ENCODE measurements around the gene NSG1.
A peak's percentile ranks its signal among the peaks of the same experiment; 100 is the strongest.
"Not testable (repeated sequence)": the region's sequence is repeated elsewhere in the genome, so short reads cannot be mapped to it uniquely, and the experiment has no call there.

Gene NSG1

DNA sequence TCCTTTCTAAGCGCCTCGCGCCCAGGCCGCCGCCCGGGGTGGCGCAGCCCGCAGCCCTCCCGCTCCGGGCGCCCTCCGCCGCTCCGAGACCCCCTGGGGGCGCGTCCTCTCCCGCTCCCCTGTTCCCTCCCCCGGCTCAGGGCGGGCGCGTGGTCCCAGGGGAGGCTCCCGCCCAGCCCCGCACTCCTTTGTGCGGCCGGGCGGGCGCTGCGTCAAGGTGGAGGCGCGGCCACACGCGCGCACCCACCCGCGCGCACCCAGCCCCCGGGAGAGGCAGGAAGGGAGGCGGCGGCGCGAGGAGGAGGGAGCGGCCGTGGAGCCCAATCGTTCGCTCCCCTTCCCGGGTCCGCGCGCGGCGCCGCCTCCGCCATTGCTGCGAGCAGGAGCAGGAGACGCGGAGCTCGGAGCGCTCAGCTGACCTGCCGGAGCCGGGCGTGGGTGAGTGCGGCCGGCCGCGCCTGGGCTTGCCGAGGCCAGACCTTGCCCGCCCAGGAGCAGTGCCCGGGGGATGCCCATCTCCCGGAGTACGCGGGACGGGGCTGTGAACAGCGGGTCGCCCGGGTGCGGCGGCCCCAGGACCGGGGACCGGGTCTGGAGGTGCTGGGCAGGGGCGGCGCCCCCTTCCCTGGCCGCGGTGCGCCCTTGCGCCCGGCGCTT, at the start of gene NSG1:
Gene NSG1, plus strand, starts transcription at position 367 of the 657 bp plus-strand sequence. CDS start 528 bp downstream, outside the sequence.
- peak; percentile 23 to 55 for DNase-seq

- DNase-seq, result peak in 1 of 2 experiments; percentile 4
Measured at GRCh38 chr4:4338210-4339001, 48.5 kb upstream of the NSG1 start.

DNA sequence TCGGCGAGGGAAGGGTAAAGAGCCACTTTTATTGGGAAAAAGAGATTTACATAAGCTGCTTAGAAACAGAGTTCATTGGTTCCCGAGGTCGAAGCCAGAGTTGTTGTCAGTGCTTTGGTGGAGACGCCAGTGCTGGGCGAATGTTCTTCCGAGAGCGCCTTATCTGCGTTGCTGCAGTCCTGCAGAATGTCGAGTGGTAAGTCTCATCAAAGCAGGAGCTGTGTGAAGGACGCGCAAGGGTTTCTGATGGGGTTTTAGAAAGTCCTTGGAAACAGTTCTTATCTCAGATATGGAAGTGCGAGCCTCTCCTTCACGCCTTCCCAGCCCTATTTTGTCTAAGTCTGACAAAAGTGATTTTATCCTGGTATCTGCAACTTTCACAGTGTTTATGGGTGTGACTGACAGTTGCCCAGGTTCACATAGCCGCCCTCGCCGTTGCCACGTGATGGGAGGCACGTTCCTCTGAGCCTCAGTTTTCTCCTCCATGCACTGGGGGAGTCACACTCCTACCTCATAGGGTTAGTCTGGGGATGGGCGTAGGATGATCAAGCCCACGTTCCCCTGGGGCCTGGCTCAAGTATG, 47.3 kb upstream of the NSG1 start:
- no peak for DNase-seq

DNA sequence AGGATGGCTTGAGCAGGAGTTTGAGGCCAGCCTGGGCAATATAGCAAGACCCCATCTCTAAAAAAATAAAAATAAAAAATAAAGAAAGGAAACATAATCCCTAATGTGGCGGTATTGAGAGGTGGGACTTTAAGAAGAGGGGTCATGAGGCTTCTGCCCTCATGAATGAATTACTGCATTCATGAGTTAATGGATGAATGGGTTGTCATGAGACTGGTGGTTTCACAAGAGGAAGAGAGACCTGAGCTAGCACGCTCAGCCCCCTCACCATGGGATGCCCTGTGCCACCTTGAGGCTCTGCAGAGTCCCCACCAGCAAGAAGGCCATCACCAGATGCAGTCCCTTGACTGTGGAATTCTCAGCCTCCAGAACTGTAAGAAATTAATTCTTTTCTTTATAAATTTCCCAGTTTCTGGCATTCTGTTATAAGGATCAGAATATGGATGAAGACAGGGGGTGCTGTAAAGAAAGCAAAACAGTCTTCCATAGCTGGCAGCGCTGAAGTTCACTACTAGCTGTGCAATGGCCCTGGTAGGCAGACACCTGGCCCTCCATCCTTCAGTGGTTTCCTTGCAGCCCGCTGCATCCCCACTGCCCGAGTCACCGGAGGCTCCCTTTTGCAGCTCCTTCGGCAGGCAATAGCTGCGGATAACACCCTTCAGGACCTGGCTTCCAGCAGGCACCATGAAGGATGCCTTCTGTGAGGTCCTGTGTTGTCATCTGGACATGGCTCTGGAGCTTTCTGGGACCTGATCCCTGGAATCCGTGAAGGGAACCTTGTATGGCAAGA, 44.8 kb upstream of the NSG1 start:
- no peak for DNase-seq

GRCh38 chr4:4343038-4343437, 43.9 kb upstream of the NSG1 start:
- DNase-seq, result no peak

GRCh38 chr4:4344915-4345527, 41.9 kb upstream of the NSG1 start:
- no peak for DNase-seq

- no peak for DNase-seq
Measured at GRCh38 chr4:4347585-4347984, 39.3 kb upstream of the NSG1 start.

DNA sequence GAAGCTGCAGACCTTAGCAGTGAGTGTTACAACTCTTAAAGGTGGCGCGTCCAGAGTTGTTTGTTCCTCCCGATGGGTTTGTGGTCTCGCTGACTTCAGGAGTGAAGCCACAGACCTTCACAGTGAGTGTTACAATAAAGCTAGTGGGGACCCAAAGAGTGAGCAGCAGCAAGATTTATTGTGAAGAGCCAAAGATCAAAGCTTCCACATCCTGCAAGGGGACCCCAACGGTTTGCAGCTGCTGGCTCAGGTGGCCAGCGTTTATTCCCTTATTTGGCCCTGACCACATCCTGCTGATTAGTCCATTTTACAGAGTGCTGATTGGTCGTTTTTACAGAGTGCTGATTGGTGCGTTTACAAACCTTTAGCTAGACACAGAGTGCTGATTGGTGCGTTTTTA, 38.3 kb upstream of the NSG1 start:
- not testable (repeated sequence) for DNase-seq

- DNase-seq, result no peak
Measured at GRCh38 chr4:4349867-4350266, 37.0 kb upstream of the NSG1 start.

DNA sequence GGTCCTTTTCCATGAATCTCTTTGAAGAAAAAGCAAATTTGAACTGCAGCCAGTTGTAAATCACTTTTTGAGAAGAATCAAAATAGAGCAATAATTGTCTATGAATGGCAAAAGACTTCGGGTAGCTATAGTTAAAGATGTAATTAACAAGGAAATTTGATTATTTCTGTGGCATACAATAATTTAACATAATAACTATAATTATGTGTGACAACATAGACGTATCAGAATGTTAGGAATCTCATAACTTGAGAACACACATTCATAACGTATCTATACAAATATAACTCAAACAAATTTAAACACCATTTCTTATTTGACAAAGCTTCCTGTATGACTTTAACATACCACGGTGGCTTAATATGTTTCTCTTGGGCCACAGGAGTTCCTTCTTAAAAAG, 36.0 kb upstream of the NSG1 start:
- no peak for DNase-seq

- no peak for DNase-seq
Measured at GRCh38 chr4:4355302-4355701, 31.6 kb upstream of the NSG1 start.

- no peak for DNase-seq
Measured at GRCh38 chr4:4356106-4357041, 30.5 kb upstream of the NSG1 start.

GRCh38 chr4:4358093-4358854, 28.6 kb upstream of the NSG1 start:
- DNase-seq, result no peak

- DNase-seq, result no peak
Measured at GRCh38 chr4:4361883-4362282, 25.0 kb upstream of the NSG1 start.

- DNase-seq, result no peak
Measured at GRCh38 chr4:4362991-4363697, 23.8 kb upstream of the NSG1 start.

- no peak for DNase-seq
Measured at GRCh38 chr4:4364061-4364460, 22.8 kb upstream of the NSG1 start.

DNA sequence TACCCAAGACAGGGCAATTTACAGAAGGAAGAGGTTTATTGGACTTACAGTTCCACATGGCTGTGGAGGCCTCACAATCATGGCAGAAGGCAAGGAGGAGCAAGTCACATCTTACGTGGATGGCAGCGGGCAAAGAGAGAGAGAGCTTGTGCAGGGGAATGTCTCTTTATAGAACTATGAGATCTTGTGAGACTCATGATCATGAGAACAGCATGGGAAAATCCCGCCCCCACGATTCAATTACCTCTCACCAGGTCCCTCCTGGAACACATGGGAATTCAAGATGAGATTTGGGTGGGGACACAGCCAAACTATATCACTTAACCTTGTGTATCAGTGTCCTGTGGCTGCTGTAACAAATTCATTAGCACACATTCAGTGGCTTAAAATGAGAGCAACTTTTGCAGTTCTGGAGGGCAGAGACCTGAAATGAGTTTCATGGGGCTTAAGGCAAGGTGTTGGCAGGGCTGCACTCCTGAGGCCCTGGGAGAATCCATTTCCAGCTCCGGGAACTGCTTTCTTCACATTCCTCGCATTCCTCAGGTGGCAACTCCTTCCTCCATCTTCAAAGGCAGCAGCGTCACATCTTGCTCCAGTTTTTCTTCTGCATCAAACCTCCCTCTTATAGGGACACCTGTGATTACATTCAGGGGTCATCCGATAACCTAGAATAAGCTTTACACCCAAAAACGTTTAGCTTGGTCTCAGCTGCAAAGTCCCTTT, 22.3 kb upstream of the NSG1 start:
- DNase-seq, result no peak

- no peak for DNase-seq
Measured at GRCh38 chr4:4368809-4369580, 17.9 kb upstream of the NSG1 start.
